ENCODE data around the gene ADRB1.

GRCh38 chr10:114057855-114058254 is 14.2 kb downstream of the ADRB1 start:
- no peak for TF ChIP-seq TAF1 (IDR thresholded peaks at IDR 0.05; ENCODE audit: borderline replicate concordance, insufficient read depth, low read length)
- no peak for TF ChIP-seq POLR2AphosphoS5 (IDR thresholded peaks at IDR 0.05; ENCODE audit: low read depth, low read length)
- no peak for TF ChIP-seq FOXP2 (optimal IDR thresholded peaks at IDR 0.05; ENCODE audit: borderline replicate concordance, extremely low read depth, extremely low read length, insufficient read depth)

All from PFSK-1 (cell line).